ENCODE data around the gene FAM168A. TPM values are rescaled to one million over a fixed set of nuclear protein-coding genes. Genes with fewer than 3 reads are reported as not detected.

FAM168A gene
- total and polyA plus RNA-seq, 4 donors: 5.5 to 52.0 (median 25.5) TPM

- intact Hi-C loops (cut with DNase I): no loop called here
- no peak for DNase-seq
- no peaks in the 10 kb centered on the region for H3K36me3 ChIP-seq (ENCODE audit: control insufficient read depth in 1 of 2, insufficient read depth in 2 of 2, low read length in 1 of 2)
- H3K27ac ChIP-seq (ENCODE audit: low read depth in 1 of 2, low read length in 2 of 2): no peak overlapping the region
- H3K27me3 ChIP-seq (ENCODE audit: control insufficient read depth in 1 of 2, insufficient read depth in 2 of 2, low read length in 1 of 2): no peaks in the 10 kb centered on the region
- 95 to 97% methylated on average over 5 of the region's 5 CpGs for WGBS, 2 donors
- no peak overlapping the region for H3K4me3 ChIP-seq (ENCODE audit: low read length in 2 of 2)
- no peak for ATAC-seq (ENCODE audit: low FRiP score)
- no peaks in the 10 kb centered on the region for H3K9me3 ChIP-seq (ENCODE audit: control insufficient read depth, low read length)
- H3K4me1 ChIP-seq (ENCODE audit: control insufficient read depth in 1 of 2, insufficient read depth in 2 of 2, low read length in 2 of 2): no peaks in the 10 kb centered on the region
Measured at GRCh38 chr11:73539506-73540084, 58.3 kb downstream of the FAM168A start.

DNA sequence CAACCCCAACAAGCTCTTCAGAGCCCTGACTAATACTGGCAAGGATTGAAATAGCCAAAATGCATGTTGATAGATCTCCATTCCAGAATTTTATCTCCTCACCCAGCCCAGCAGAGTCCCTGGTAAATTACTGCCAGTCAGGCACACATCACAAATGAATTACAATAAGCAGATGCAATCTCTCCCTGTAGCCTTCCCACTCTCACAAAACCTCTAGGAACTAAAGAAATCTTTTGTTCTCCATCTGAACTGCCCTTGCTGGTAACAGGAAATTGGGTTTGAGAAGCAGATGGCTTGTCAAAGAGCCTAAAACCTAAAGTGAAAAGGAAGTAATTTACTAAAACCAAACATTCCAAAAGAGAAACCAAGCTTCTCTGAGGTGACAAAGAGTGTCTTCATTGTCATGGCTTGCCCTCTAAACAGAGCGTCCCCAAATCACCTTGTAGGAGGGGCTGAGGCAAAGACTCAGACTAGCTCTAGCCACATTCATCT, 59.5 kb downstream of the FAM168A start:
- no peak overlapping the region for H3K4me3 ChIP-seq (ENCODE audit: low read length in 2 of 2)
- no peaks in the 10 kb centered on the region for H3K9me3 ChIP-seq (ENCODE audit: control insufficient read depth, low read length)
- no peaks in the 10 kb centered on the region for H3K36me3 ChIP-seq (ENCODE audit: control insufficient read depth in 1 of 2, insufficient read depth in 2 of 2, low read length in 1 of 2)
- intact Hi-C loops (cut with DNase I): no loop called here
- H3K27ac ChIP-seq (ENCODE audit: low read depth in 1 of 2, low read length in 2 of 2): no peak overlapping the region
- WGBS, 2 donors: 89 to 90% methylated on average over 1 of the region's 1 CpG
- no peak for DNase-seq
- no peaks in the 10 kb centered on the region for H3K4me1 ChIP-seq (ENCODE audit: control insufficient read depth in 1 of 2, insufficient read depth in 2 of 2, low read length in 2 of 2)
- no peak for ATAC-seq (ENCODE audit: low FRiP score)
- H3K27me3 ChIP-seq (ENCODE audit: control insufficient read depth in 1 of 2, insufficient read depth in 2 of 2, low read length in 1 of 2): no peaks in the 10 kb centered on the region

DNA sequence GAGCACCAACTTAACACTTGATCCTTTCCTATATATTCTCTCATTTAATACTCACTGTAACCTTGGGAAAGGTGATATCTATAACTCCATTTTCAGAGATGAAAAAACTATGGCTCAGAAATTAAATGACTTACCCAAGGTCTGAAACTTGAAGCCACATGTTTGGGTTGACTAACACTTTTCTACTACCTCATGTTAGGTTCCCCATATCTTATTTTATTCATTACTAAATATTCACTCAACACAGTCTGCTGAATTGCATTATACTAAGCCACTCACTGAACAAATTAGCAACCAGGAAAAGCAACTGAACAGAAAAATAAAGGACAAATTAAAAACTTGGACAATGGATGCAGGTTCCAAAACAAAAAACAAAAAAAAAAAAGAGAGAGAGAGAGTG, 59.9 kb downstream of the FAM168A start:
- H3K27me3 ChIP-seq (ENCODE audit: control insufficient read depth in 1 of 2, insufficient read depth in 2 of 2, low read length in 1 of 2): no peaks in the 10 kb centered on the region
- no peak for DNase-seq
- intact Hi-C loops (cut with DNase I): no loop called here
- H3K27ac ChIP-seq (ENCODE audit: low read depth in 1 of 2, low read length in 2 of 2): no peak overlapping the region
- H3K4me1 ChIP-seq (ENCODE audit: control insufficient read depth in 1 of 2, insufficient read depth in 2 of 2, low read length in 2 of 2): no peaks in the 10 kb centered on the region
- H3K36me3 ChIP-seq (ENCODE audit: control insufficient read depth in 1 of 2, insufficient read depth in 2 of 2, low read length in 1 of 2): no peaks in the 10 kb centered on the region
- no peak for ATAC-seq (ENCODE audit: low FRiP score)
- no peaks in the 10 kb centered on the region for H3K9me3 ChIP-seq (ENCODE audit: control insufficient read depth, low read length)
- no peak overlapping the region for H3K4me3 ChIP-seq (ENCODE audit: low read length in 2 of 2)

- 97 to 98% methylated on average over 2 of the region's 2 CpGs for WGBS, 2 donors
- no peak overlapping the region for H3K27ac ChIP-seq (ENCODE audit: low read depth in 1 of 2, low read length in 2 of 2)
- DNase-seq: no peak
- H3K4me3 ChIP-seq (ENCODE audit: low read length in 2 of 2): no peak overlapping the region
- no peaks in the 10 kb centered on the region for H3K36me3 ChIP-seq (ENCODE audit: control insufficient read depth in 1 of 2, insufficient read depth in 2 of 2, low read length in 1 of 2)
- H3K4me1 ChIP-seq (ENCODE audit: control insufficient read depth in 1 of 2, insufficient read depth in 2 of 2, low read length in 2 of 2): no peaks in the 10 kb centered on the region
- ATAC-seq (ENCODE audit: low FRiP score): no peak
- no peaks in the 10 kb centered on the region for H3K27me3 ChIP-seq (ENCODE audit: control insufficient read depth in 1 of 2, insufficient read depth in 2 of 2, low read length in 1 of 2)
- H3K9me3 ChIP-seq (ENCODE audit: control insufficient read depth, low read length): no peaks in the 10 kb centered on the region
- intact Hi-C loops (cut with DNase I): no loop called here
Measured at GRCh38 chr11:73536961-73537360, 61.0 kb downstream of the FAM168A start.

GRCh38 chr11:73532310-73532709, 65.6 kb downstream of the FAM168A start:
- Histone ChIP-seq H3K4me3 (ENCODE audit: low read length in 2 of 2) (no peak overlapping the region), H3K27me3 (ENCODE audit: control insufficient read depth in 1 of 2, insufficient read depth in 2 of 2, low read length in 1 of 2) (no peaks in the 10 kb centered on the region), H3K4me1 (ENCODE audit: control insufficient read depth in 1 of 2, insufficient read depth in 2 of 2, low read length in 2 of 2) (no peaks in the 10 kb centered on the region), H3K36me3 (ENCODE audit: control insufficient read depth in 1 of 2, insufficient read depth in 2 of 2, low read length in 1 of 2) (peaks cover 0 to 2% of the 10 kb centered on the region in 2 donors), H3K9me3 (ENCODE audit: control insufficient read depth, low read length) (no peaks in the 10 kb centered on the region), H3K27ac (ENCODE audit: low read depth in 1 of 2, low read length in 2 of 2) (no peak overlapping the region)
- 95 to 100% methylated on average over 1 of the region's 1 CpG for WGBS, 2 donors
- no peak for DNase-seq
- no peak for ATAC-seq (ENCODE audit: low FRiP score)
- intact Hi-C loops (cut with DNase I): no loop called here

- Histone ChIP-seq H3K4me3 (ENCODE audit: low read length in 2 of 2) (no peak overlapping the region), H3K27me3 (ENCODE audit: control insufficient read depth in 1 of 2, insufficient read depth in 2 of 2, low read length in 1 of 2) (no peaks in the 10 kb centered on the region), H3K36me3 (ENCODE audit: control insufficient read depth in 1 of 2, insufficient read depth in 2 of 2, low read length in 1 of 2) (peaks cover 0 to 2% of the 10 kb centered on the region in 2 donors), H3K4me1 (ENCODE audit: control insufficient read depth in 1 of 2, insufficient read depth in 2 of 2, low read length in 2 of 2) (no peaks in the 10 kb centered on the region), H3K9me3 (ENCODE audit: control insufficient read depth, low read length) (no peaks in the 10 kb centered on the region), H3K27ac (ENCODE audit: low read depth in 1 of 2, low read length in 2 of 2) (no peak overlapping the region)
- 65 to 68% methylated on average over 1 of the region's 1 CpG for WGBS, 2 donors
- intact Hi-C loops (cut with DNase I): no loop called here
- no peak for DNase-seq
- ATAC-seq (ENCODE audit: low FRiP score): no peak
Measured at GRCh38 chr11:73531386-73531785, 66.5 kb downstream of the FAM168A start.

- Histone ChIP-seq H3K27ac (ENCODE audit: low read depth in 1 of 2, low read length in 2 of 2) (no peak overlapping the region), H3K27me3 (ENCODE audit: control insufficient read depth in 1 of 2, insufficient read depth in 2 of 2, low read length in 1 of 2) (no peaks in the 10 kb centered on the region), H3K4me3 (ENCODE audit: low read length in 2 of 2) (no peak overlapping the region), H3K36me3 (ENCODE audit: control insufficient read depth in 1 of 2, insufficient read depth in 2 of 2, low read length in 1 of 2) (peaks cover 0 to 2% of the 10 kb centered on the region in 2 donors), H3K4me1 (ENCODE audit: control insufficient read depth in 1 of 2, insufficient read depth in 2 of 2, low read length in 2 of 2) (no peaks in the 10 kb centered on the region), H3K9me3 (ENCODE audit: control insufficient read depth, low read length) (no peaks in the 10 kb centered on the region)
- DNase-seq: no peak
- 77 to 83% methylated on average over 4 of the region's 4 CpGs for WGBS, 2 donors
- ATAC-seq (ENCODE audit: low FRiP score): no peak
- intact Hi-C loops (cut with DNase I): no loop called here
Measured at GRCh38 chr11:73530109-73530508, 67.8 kb downstream of the FAM168A start.

- Histone ChIP-seq H3K4me3 (ENCODE audit: low read length in 2 of 2) (no peak overlapping the region), H3K4me1 (ENCODE audit: control insufficient read depth in 1 of 2, insufficient read depth in 2 of 2, low read length in 2 of 2) (no peaks in the 10 kb centered on the region), H3K36me3 (ENCODE audit: control insufficient read depth in 1 of 2, insufficient read depth in 2 of 2, low read length in 1 of 2) (peaks cover 0 to 2% of the 10 kb centered on the region in 2 donors), H3K27me3 (ENCODE audit: control insufficient read depth in 1 of 2, insufficient read depth in 2 of 2, low read length in 1 of 2) (no peaks in the 10 kb centered on the region), H3K9me3 (ENCODE audit: control insufficient read depth, low read length) (no peaks in the 10 kb centered on the region), H3K27ac (ENCODE audit: low read depth in 1 of 2, low read length in 2 of 2) (no peak overlapping the region)
- ATAC-seq (ENCODE audit: low FRiP score) (no peak), DNase-seq (no peak)
- intact Hi-C loops (cut with DNase I): no loop called here
Measured at GRCh38 chr11:73529204-73529530, 68.7 kb downstream of the FAM168A start.

DNA sequence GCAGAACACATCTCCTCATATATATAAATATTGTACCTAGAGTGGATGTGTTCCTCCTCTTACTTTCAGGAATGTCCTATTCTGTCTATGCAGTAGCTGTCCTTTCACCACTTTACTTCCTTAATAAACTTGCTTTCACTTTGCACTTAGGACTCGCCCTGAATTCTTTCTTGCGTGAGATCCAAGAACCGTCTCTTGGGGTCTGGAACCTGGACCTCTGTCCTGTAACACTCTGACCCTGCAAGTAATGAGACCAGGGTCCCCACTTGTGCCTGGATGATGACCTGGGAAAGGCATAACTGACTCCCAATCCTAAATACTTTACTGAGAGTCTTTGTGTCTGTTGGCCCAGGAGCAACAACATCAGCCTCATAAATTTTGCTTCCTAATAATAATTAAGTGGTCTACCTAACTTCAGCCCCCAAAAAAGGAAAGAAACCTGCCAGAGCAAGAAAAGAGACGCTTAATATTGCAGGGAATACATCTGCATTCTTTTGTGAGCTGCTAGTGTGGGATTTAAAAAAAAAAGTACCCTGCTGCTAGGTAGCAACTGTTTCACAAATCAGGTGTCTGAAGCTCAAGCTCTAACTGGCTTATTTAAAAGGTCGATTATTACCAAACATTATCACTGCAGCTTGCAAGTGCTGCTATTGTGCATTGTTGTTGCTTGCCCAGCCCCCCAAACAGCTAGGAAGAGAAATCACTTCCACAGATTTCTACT, 69.3 kb downstream of the FAM168A start:
- Histone ChIP-seq H3K4me3 (ENCODE audit: low read length in 2 of 2) (no peak overlapping the region), H3K27me3 (ENCODE audit: control insufficient read depth in 1 of 2, insufficient read depth in 2 of 2, low read length in 1 of 2) (no peaks in the 10 kb centered on the region), H3K9me3 (ENCODE audit: control insufficient read depth, low read length) (no peaks in the 10 kb centered on the region), H3K27ac (ENCODE audit: low read depth in 1 of 2, low read length in 2 of 2) (no peak overlapping the region), H3K36me3 (ENCODE audit: control insufficient read depth in 1 of 2, insufficient read depth in 2 of 2, low read length in 1 of 2) (peaks cover 0 to 2% of the 10 kb centered on the region in 2 donors), H3K4me1 (ENCODE audit: control insufficient read depth in 1 of 2, insufficient read depth in 2 of 2, low read length in 2 of 2) (no peaks in the 10 kb centered on the region)
- no peak for DNase-seq
- 47 to 49% methylated on average over 5 of the region's 5 CpGs for WGBS, 2 donors
- intact Hi-C loops (cut with DNase I): no loop called here
- ATAC-seq (ENCODE audit: low FRiP score): no peak

Data from aorta (tissue), 5 donors.